T-cell (primary cell): ENCODE data around the gene PPM1E. TPM values are rescaled to one million over a fixed set of nuclear protein-coding genes. Genes with fewer than 3 reads are reported as not detected.

ENCODE experiments used
- total RNA-seq, 35 experiments: library from RNA in 6 of 35; stranded (reverse) in 6 of 35; fragments of 120-200 nt in 1 of 35; gene quantifications; one replicate each; pipeline versions ENCODE4 v1.2.1 to v1.2.4 and lab custom pipeline; 2013 to 2026

The PPM1E gene
- total RNA-seq, 5 donors from 2014 or later (not counting 1 experiment from before 2014, with no cell fraction given), result 0.03 TPM; not detected in 4

Other genes starting within 250 kb of the PPM1E start
- 10 to 100 TPM; 43.1 to 55.1 (median 53.1) TPM for gene MTMR4, start 241.2 kb upstream of the PPM1E start, total RNA-seq
- 1 to 10 TPM in 1 of 5 donors, under 1 TPM in 4; 0.59 to 1.2 (median 0.73) TPM for gene TEX14, start 63.8 kb upstream of the PPM1E start, total RNA-seq
- gene RAD51C, start 63.3 kb upstream of the PPM1E start, total RNA-seq, result 10 to 100 TPM; 10.9 to 28.4 (median 18.1) TPM